ENCODE data around the gene CANT1.

GRCh38 chr17:79045001-79045729 is 35.6 kb upstream of the CANT1 start:
- no peak for TF ChIP-seq MYC (CRISPR knock-in tag; IDR thresholded peaks at IDR 0.05; ENCODE audit: borderline replicate concordance)
- no peak for TF ChIP-seq ZBTB26 (CRISPR knock-in tag; IDR thresholded peaks at IDR 0.05; ENCODE audit: borderline replicate concordance)
